ENCODE results near the gene ASGR1.

The ASGR1 gene

GRCh38 chr17:7156342-7156940 lies 22.7 kb downstream of the ASGR1 start:
- no peak for DNase-seq (ENCODE audit: low read depth)
- H3K4me3 ChIP-seq (ENCODE audit: control insufficient read depth, low read depth, low read length): no peak overlapping the region
- TF ChIP-seq CTCF (IDR thresholded peaks at IDR 0.05; ENCODE audit: control insufficient read depth, insufficient read depth, low read depth, low read length, missing control alignments): no peak

GRCh38 chr17:7147772-7148171 lies 31.4 kb downstream of the ASGR1 start:
- no peak for DNase-seq (ENCODE audit: low read depth)
- TF ChIP-seq CTCF (IDR thresholded peaks at IDR 0.05; ENCODE audit: control insufficient read depth, insufficient read depth, low read depth, low read length, missing control alignments): no peak
- H3K4me3 ChIP-seq (ENCODE audit: control insufficient read depth, low read depth, low read length): no peak overlapping the region

- TF ChIP-seq CTCF (IDR thresholded peaks at IDR 0.05; ENCODE audit: control insufficient read depth, insufficient read depth, low read depth, low read length, missing control alignments): no peak
- no peak overlapping the region for H3K4me3 ChIP-seq (ENCODE audit: control insufficient read depth, low read depth, low read length)
- DNase-seq (ENCODE audit: low read depth): no peak
These were observed 33.1 kb downstream of the ASGR1 start for GRCh38 chr17:7146115-7146514.

DNA sequence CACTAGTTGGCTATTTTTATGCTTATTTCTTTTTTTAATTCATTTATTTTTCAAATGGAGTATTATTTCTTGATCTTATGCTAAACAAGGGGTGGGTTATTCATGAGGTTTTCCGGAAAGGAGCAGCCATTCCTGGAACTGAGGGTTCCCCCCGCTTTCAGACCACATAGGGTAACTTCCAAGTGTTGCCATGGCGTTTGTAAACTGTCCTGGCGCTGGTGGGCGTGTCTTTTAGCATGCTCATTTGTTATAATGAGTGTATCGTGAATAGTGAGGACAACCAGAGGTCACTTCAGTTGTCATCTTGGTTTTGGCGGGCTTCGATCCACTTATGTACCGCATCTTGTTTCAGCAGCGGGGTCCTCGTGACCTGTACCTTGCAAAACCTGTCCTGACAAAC lies 35.0 kb downstream of the ASGR1 start:
- no peak for DNase-seq (ENCODE audit: low read depth)
- H3K4me3 ChIP-seq (ENCODE audit: control insufficient read depth, low read depth, low read length): no peak overlapping the region
- no peak for TF ChIP-seq CTCF (IDR thresholded peaks at IDR 0.05; ENCODE audit: control insufficient read depth, insufficient read depth, low read depth, low read length, missing control alignments)

GRCh38 chr17:7141824-7142223 lies 37.3 kb downstream of the ASGR1 start:
- no peak for DNase-seq (ENCODE audit: low read depth)

DNA sequence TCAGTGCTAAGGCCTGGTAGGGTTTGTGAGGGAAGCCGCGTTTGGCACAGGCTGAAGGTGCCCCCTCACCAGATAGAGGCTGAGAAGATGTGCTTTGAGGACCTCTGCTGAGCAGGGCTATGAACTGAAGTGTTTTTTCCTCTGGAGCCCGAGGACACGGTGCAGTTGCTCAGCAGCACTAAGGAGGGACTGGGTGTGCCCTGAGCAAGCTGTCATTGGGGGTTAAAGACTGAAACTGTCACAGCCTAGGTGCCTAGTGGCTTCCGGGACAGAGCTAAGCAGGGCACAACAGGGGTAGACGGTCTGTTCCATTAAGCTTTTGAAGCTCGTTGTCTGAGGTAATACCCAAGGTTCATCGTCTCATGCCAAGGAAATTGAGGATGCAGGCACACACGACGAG lies 39.8 kb downstream of the ASGR1 start:
- no peak for TF ChIP-seq CTCF (IDR thresholded peaks at IDR 0.05; ENCODE audit: control insufficient read depth, insufficient read depth, low read depth, low read length, missing control alignments)
- no peak overlapping the region for H3K4me3 ChIP-seq (ENCODE audit: control insufficient read depth, low read depth, low read length)
- no peak for DNase-seq (ENCODE audit: low read depth)

More at GRCh38 chr17:7141824-7142223, 37.3 kb downstream of the ASGR1 start:
- no peak overlapping the region for H3K4me3 ChIP-seq (ENCODE audit: control insufficient read depth, low read depth, low read length)
- no peak for TF ChIP-seq CTCF (IDR thresholded peaks at IDR 0.05; ENCODE audit: control insufficient read depth, insufficient read depth, low read depth, low read length, missing control alignments)

Measured in AG09309 (cell line).